ENCODE results near the gene AURKB.
"Not testable (repeated sequence)": the region's sequence is repeated elsewhere in the genome, so short reads cannot be mapped to it uniquely, and the experiment has no call there.

AURKB gene

DNA sequence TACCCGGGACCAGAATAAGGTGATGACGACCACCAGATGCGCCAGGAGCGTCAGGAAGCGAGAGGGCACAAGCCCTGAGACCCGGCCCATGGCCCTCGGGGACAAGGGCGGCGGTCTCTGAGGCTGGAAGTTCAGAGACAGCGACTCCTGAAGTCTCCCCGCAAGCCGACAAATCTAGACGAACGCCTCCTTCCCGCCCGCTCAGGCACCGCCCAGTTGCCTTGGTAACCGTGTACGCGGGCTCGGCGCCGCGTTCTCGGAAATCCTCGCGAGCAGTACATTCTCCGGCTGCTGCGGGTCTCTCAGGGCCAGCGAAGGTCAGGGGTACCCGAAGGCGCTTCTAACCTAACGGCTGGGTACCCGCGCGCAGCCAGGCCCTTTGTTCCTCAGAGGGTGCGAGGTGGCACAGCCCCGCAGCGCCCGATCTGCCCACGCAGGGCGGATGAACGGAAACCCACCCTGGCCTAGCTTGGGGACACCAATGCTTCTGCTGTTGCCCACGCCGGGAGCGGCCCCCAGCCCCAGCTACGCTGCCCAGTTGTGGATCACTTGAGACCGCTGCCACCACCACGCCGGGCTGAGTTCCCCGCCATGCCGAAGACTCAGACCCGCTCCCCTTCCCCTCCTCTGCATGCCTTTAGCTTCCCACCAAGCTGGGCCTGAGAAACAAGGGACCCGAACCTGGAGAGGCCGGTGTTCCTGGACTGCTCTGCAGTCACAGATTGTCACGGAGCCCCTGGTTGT is 34.0 kb downstream of the AURKB start, which contains the start of gene TMEM107:
Gene TMEM107 (minus strand): TSS at position 184 of the 744 bp plus-strand sequence. CDS start 94 bp downstream, at position 90.
- Histone ChIP-seq H3K4me1 (ENCODE audit: low read depth, poor library complexity, severe bottlenecking) (no peaks in the 10 kb centered on the region), H3K79me2 (ENCODE audit: insufficient read depth, low read depth) (no peaks in the 10 kb centered on the region), H3K4me2 (peak within 1 kb of the TSS; percentile 29; the same call in 1 of the 2 replicates), H3K36me3 (ENCODE audit: insufficient read depth) (no peaks in the 10 kb centered on the region), H3K27me3 (ENCODE audit: insufficient read depth, low read depth) (no peaks in the 10 kb centered on the region), H3K9ac (peak within 1 kb of the TSS; percentile 18; the same call in 1 of the 2 replicates), H3K27ac (no peak within 1 kb of the TSS), H4K20me1 (ENCODE audit: insufficient read depth) (no peaks in the 10 kb centered on the region), H2AFZ (ENCODE audit: low read depth) (peak within 1 kb of the TSS; percentile 47; the same call in 1 of the 2 replicates), H3K4me3 (IDR thresholded peaks at IDR 0.05; ENCODE audit: insufficient read depth, low read depth, low read length) (no peak within 1 kb of the TSS)
- TF ChIP-seq CTCF (conservative IDR thresholded peaks at IDR 0.05; ENCODE audit: low read depth, low read length), result no peak

DNA sequence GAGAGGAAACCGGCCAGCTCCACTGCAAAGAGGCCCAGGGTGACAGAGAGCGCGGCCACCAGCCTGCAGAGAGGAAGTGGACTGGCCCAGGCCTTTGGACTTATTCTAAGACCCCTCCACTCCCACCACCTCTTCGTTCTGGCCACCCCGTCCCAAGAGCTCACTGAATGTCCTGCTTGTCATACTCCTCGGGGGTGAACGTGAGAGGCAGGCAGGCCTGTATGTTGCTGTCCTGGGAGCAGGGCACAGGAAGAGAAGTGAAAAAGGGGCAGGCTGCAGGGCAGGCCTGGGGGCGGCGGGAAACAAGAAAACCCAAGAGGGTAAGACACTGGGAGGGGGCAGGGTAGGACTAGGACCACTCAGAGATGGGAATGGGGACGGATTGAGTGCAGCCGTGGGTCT is 34.6 kb downstream of the AURKB start:
- Histone ChIP-seq H3K4me2 (0 out of 2 replicates have a peak overlapping the region, but pooled peaks have one; percentile 29), H3K4me1 (ENCODE audit: low read depth, poor library complexity, severe bottlenecking) (no peaks in the 10 kb centered on the region), H4K20me1 (ENCODE audit: insufficient read depth) (no peaks in the 10 kb centered on the region), H3K27me3 (ENCODE audit: insufficient read depth, low read depth) (no peaks in the 10 kb centered on the region), H3K4me3 (IDR thresholded peaks at IDR 0.05; ENCODE audit: insufficient read depth, low read depth, low read length) (no peak overlapping the region), H3K79me2 (ENCODE audit: insufficient read depth, low read depth) (no peaks in the 10 kb centered on the region), H3K27ac (no peak overlapping the region), H3K36me3 (ENCODE audit: insufficient read depth) (no peaks in the 10 kb centered on the region), H3K9ac (no peak overlapping the region; the same call in 1 of the 2 replicates), H2AFZ (ENCODE audit: low read depth) (no peak overlapping the region; the same call in 1 of the 2 replicates)
- no peak for TF ChIP-seq CTCF (conservative IDR thresholded peaks at IDR 0.05; ENCODE audit: low read depth, low read length)

- no peak for TF ChIP-seq CTCF (conservative IDR thresholded peaks at IDR 0.05; ENCODE audit: low read depth, low read length)
- peak overlapping the region; percentile 51; the same call in 1 of the 2 replicates for H3K27ac ChIP-seq
Measured at GRCh38 chr17:8173871-8174322, 36.5 kb downstream of the AURKB start.

DNA sequence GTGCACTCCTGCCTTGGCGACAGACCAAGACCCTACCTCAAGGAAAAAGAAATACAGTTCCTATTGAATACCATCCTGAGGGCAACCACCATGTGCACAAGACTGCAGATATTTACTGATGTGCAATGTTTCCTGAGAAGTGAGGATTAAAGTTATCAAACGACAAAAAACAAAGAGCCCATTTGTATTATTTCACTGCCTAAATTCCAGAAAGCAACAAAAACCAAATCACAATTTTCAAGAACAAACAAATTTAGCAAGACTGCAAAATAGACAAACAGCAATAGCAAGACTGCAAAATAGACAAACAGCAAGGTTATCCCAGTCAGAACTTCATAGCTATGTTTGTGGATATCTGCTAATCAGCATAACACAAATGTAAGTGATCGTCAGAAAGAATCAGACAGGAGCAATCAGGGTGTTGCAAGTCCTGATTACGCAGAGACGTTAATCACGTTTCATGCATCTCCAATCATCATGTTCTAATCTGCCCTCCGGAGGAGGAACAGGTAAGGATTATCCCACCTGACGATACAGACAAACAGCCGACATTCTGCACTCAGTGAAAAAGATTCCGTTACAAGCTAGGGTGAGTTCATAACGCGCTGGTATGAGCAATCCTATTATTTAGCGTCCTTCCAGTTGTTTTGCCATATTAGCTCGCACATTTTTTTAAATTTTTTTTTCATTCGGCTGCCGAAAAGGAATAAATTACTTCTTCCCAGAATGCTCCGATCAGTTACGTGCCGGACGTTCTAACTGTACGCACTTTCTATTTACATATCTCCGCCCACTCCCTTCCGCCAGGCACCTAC is 37.1 kb downstream of the AURKB start:
- no peaks in the 10 kb centered on the region for H3K27me3 ChIP-seq (ENCODE audit: insufficient read depth, low read depth)
- no peak overlapping the region for H3K4me3 ChIP-seq (IDR thresholded peaks at IDR 0.05; ENCODE audit: insufficient read depth, low read depth, low read length)
- H3K9ac ChIP-seq, result no peak overlapping the region
- H3K4me2 ChIP-seq, result peak overlapping the region; percentile 21; the same call in 1 of the 2 replicates
- H3K4me1 ChIP-seq (ENCODE audit: low read depth, poor library complexity, severe bottlenecking), result no peaks in the 10 kb centered on the region
- H2AFZ ChIP-seq (ENCODE audit: low read depth), result no peak overlapping the region; the same call in 1 of the 2 replicates
- H3K27ac ChIP-seq, result peak overlapping the region; percentile 51; the same call in 1 of the 2 replicates
- no peaks in the 10 kb centered on the region for H3K79me2 ChIP-seq (ENCODE audit: insufficient read depth, low read depth)
- no peak for TF ChIP-seq CTCF (conservative IDR thresholded peaks at IDR 0.05; ENCODE audit: low read depth, low read length)
- H4K20me1 ChIP-seq (ENCODE audit: insufficient read depth), result no peaks in the 10 kb centered on the region
- no peaks in the 10 kb centered on the region for H3K36me3 ChIP-seq (ENCODE audit: insufficient read depth)

More at GRCh38 chr17:8173871-8174322, 36.5 kb downstream of the AURKB start:
- Histone ChIP-seq H3K36me3 (ENCODE audit: insufficient read depth) (no peaks in the 10 kb centered on the region), H2AFZ (ENCODE audit: low read depth) (no peak overlapping the region; the same call in 1 of the 2 replicates), H3K79me2 (ENCODE audit: insufficient read depth, low read depth) (no peaks in the 10 kb centered on the region), H3K9ac (no peak overlapping the region), H3K4me2 (peak overlapping the region; percentile 21; the same call in 1 of the 2 replicates), H3K4me3 (IDR thresholded peaks at IDR 0.05; ENCODE audit: insufficient read depth, low read depth, low read length) (no peak overlapping the region), H3K27me3 (ENCODE audit: insufficient read depth, low read depth) (no peaks in the 10 kb centered on the region), H4K20me1 (ENCODE audit: insufficient read depth) (no peaks in the 10 kb centered on the region), H3K4me1 (ENCODE audit: low read depth, poor library complexity, severe bottlenecking) (no peaks in the 10 kb centered on the region)

GRCh38 chr17:8170186-8170585 is 40.2 kb downstream of the AURKB start:
- H3K4me3 ChIP-seq (IDR thresholded peaks at IDR 0.05; ENCODE audit: insufficient read depth, low read depth, low read length); H3K27ac ChIP-seq; H3K4me2 ChIP-seq; H2AFZ ChIP-seq (ENCODE audit: low read depth); H4K20me1 ChIP-seq (ENCODE audit: insufficient read depth); H3K79me2 ChIP-seq (ENCODE audit: insufficient read depth, low read depth); H3K27me3 ChIP-seq (ENCODE audit: insufficient read depth, low read depth); H3K36me3 ChIP-seq (ENCODE audit: insufficient read depth); H3K4me1 ChIP-seq (ENCODE audit: low read depth, poor library complexity, severe bottlenecking); H3K9ac ChIP-seq: not testable (repeated sequence)
